Measurements from ENCODE around the gene PDE7B.

Gene PDE7B

DNA sequence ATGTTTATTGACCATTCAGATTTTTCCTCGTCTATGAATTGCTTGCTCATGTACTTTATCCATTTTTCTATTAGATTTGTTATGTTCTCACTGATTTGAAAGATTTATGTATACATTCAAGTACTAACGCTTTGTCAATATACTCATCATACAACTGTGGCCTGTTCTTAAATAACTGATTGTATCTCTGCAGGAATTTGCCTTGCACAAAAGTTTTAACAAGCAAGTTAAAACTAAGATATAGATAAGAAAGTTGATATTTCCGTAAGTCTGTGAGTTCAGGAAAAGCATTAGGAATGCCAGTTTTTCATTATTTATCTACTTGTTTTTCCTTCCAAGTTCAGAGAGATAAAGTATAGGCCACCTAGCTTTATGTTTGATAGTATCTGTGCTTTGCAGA lies 95.2 kb downstream of the PDE7B start:
- ATAC-seq = no peak
- H3K27ac Mint-ChIP-seq = no peak overlapping the region
- no peaks in the 10 kb centered on the region for H3K9me3 Mint-ChIP-seq
- H3K4me1 Mint-ChIP-seq = no peaks in the 10 kb centered on the region
- no peaks in the 10 kb centered on the region for H3K36me3 Mint-ChIP-seq (ENCODE audit: low read depth)
- H3K27me3 Mint-ChIP-seq = no peaks in the 10 kb centered on the region
- DNase-seq = no peak
- H3K4me3 Mint-ChIP-seq = no peak overlapping the region

DNA sequence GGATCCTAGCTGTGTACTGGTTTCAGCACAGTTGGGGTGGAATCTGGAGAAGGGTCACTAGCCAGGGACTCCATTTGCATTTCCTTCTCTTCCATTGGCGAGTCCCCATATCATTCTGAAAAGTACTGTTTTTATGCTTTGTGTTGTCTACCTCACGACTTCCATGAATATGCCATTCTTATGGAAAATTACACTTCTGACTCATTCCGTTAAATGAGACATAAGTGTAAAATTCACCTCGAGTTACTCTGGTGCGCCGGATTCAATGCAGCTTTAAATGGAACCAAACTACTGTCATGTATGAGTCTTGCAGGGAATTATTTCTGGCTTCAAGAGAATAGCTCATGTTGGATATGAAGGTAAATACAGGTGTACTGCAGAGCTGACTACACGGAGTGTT lies 99.2 kb downstream of the PDE7B start:
- no peak for ATAC-seq
- Mint-ChIP-seq H3K4me1 (no peaks in the 10 kb centered on the region), H3K27me3 (no peaks in the 10 kb centered on the region), H3K27ac (no peak overlapping the region), H3K4me3 (no peak overlapping the region), H3K36me3 (ENCODE audit: low read depth) (no peaks in the 10 kb centered on the region), H3K9me3 (no peaks in the 10 kb centered on the region)
- no peak for DNase-seq

DNA sequence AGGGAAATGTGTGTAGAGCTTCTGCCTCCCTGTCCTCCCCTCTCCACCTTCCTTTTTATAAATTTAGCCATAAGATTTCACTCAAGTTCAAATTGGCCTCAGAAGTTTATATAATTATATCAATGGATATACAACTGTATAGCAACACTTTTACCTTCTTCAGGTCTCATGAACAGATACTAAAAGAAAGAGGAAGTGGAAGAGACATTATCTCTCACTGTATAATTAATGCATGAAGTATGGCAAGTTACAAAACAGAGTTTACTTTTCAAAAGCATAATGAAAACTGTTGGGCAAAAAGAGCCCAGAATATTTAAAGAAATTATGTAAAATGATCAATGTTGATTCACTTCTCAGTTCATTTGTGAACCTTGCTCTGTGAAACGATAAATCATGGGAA lies 99.7 kb downstream of the PDE7B start:
- ATAC-seq (no peak), DNase-seq (no peak)
- Mint-ChIP-seq H3K27me3 (no peaks in the 10 kb centered on the region), H3K4me1 (no peaks in the 10 kb centered on the region), H3K9me3 (no peaks in the 10 kb centered on the region), H3K36me3 (ENCODE audit: low read depth) (no peaks in the 10 kb centered on the region), H3K27ac (no peak overlapping the region), H3K4me3 (no peak overlapping the region)

DNA sequence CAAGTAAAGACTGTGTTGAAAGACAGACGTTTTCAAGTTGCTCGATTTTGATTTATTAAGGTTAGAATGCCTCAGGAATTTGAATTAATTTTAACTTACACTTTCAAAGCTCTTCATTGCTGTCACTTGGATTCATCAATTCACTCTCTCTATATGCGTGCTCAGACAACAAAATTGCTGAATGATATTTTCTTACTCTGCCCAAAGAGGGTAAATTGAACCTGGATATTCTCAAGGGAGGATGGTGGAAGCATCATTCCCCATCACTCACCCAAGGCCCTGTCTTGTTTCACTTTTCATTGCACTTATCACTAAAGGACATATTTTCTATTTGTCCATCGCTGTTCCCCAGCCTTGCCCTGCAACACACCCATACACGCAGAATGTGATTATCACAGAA lies 102.3 kb downstream of the PDE7B start:
- H3K4me1 Mint-ChIP-seq = no peaks in the 10 kb centered on the region
- no peak overlapping the region for H3K27ac Mint-ChIP-seq
- no peaks in the 10 kb centered on the region for H3K36me3 Mint-ChIP-seq (ENCODE audit: low read depth)
- DNase-seq (no peak), ATAC-seq (no peak)
- H3K9me3 Mint-ChIP-seq = no peaks in the 10 kb centered on the region
- no peak overlapping the region for H3K4me3 Mint-ChIP-seq
- H3K27me3 Mint-ChIP-seq = no peaks in the 10 kb centered on the region

DNA sequence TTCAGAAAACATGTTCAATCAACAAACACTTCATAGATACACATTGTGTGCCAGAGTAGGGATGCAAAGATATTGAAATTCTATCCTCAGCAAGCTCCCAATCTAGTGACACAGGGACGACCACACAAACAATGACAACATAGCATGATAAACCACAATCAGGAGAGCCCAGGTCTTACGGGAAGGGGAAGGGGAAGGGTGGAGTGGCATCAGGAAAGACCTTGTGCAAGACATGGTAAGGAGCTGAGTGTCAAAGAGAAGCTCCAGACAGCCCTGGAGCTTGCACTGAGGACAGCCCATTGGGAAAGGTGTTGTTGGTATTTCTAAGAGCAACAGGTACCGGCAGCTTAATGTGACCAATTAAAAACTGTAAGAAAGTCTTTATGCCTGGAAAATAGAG lies 103.6 kb downstream of the PDE7B start:
- H3K27ac Mint-ChIP-seq = no peak overlapping the region
- no peak overlapping the region for H3K4me3 Mint-ChIP-seq
- no peak for ATAC-seq
- H3K9me3 Mint-ChIP-seq = no peaks in the 10 kb centered on the region
- H3K27me3 Mint-ChIP-seq = no peaks in the 10 kb centered on the region
- H3K4me1 Mint-ChIP-seq = no peaks in the 10 kb centered on the region
- H3K36me3 Mint-ChIP-seq (ENCODE audit: low read depth) = no peaks in the 10 kb centered on the region
- no peak for DNase-seq

DNA sequence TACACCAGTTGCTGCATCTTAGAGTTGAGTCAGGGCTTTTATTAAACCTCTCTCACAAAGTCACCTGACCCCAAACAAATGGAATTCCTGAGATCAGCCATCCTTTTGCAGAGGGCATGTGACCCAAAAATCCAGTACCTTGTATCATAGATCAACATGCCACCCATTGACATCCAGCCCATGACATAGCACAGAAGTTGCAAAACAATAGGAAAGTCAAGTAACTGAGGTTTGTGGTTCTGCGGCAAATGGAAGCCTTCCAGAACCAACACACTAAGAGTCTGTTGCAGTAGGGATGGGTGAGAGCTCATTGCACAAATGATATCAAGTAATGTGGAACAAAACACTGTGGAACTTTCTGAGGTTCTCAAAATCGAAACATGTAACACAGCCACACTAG lies 111.2 kb downstream of the PDE7B start:
- ATAC-seq = no peak
- H3K27ac Mint-ChIP-seq = no peak overlapping the region
- peaks cover 14% of the 10 kb centered on the region for H3K9me3 Mint-ChIP-seq
- H3K27me3 Mint-ChIP-seq = no peaks in the 10 kb centered on the region
- H3K4me3 Mint-ChIP-seq = no peak overlapping the region
- H3K4me1 Mint-ChIP-seq = no peaks in the 10 kb centered on the region
- peaks cover 4% of the 10 kb centered on the region for H3K36me3 Mint-ChIP-seq (ENCODE audit: low read depth)
- no peak for DNase-seq

DNA sequence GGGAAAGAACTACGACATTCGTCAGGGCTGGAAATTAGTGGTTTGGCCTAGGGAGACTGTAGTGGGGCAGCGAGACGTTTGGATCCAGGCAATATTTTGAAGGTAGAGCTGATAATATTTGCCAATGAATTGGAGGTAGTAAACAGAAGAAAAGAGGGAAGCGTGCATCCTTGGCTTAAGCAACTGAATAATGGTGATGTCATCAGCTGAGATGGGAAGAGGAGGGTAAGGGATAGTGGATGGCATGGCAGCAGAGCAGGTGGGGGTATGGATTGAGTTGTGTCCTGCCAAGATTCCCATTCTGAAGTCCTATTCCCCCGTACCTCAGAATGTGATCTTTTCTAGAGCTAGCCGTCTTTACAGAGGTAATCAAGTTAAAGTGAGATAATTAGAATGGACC lies 119.2 kb downstream of the PDE7B start:
- no peak overlapping the region for H3K27ac Mint-ChIP-seq
- H3K4me3 Mint-ChIP-seq = no peak overlapping the region

DNA sequence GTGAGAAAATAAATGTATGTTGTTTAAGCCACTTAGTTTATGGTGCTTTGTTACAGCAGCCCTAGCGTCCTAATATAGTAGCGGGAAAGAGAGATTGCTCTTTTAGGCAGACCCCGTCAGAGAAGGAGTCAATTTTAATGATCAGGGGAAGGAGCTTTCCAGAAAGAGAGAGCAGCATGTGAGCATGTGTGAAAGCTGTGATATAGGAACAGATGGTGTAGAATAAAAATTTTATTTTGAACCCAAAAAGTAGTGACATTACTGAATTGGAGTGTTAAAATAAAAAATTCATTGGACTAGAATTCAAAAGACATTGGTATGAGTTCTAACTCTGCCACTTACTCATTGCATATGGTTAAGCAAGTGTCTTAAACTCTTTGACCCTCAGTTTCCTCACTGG lies 119.8 kb downstream of the PDE7B start:
- DNase-seq = no peak
- Mint-ChIP-seq H3K4me1 (no peaks in the 10 kb centered on the region), H3K36me3 (ENCODE audit: low read depth) (no peaks in the 10 kb centered on the region), H3K27me3 (no peaks in the 10 kb centered on the region), H3K4me3 (no peak overlapping the region), H3K9me3 (peaks cover 5% of the 10 kb centered on the region), H3K27ac (no peak overlapping the region)
- no peak for ATAC-seq

More for the DNA sequence above, 119.2 kb downstream of the PDE7B start:
- H3K4me1 Mint-ChIP-seq = no peaks in the 10 kb centered on the region
- DNase-seq = no peak
- H3K9me3 Mint-ChIP-seq = peaks cover 6% of the 10 kb centered on the region
- no peaks in the 10 kb centered on the region for H3K36me3 Mint-ChIP-seq (ENCODE audit: low read depth)
- ATAC-seq = no peak
- no peaks in the 10 kb centered on the region for H3K27me3 Mint-ChIP-seq

DNA sequence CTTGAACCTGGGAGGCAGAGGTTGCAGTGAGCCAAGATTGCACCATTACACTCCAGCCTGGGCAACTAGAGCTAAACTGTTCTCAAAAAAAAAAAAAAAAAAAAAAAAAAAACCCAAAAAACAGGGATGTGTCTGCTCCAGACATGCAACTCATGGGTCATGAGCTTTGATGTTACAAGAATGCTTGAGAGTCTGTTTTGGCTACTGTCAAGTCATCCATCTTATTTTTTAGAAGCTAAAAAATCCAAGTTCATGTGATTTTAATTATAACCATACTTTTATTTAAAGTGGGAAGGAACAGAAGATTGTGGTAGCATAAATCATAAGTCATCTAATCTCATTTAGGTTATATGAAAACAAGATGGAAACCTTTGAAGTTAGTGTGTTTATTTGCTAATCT lies 120.6 kb downstream of the PDE7B start:
- Mint-ChIP-seq H3K4me3 (no peak overlapping the region), H3K36me3 (ENCODE audit: low read depth) (no peaks in the 10 kb centered on the region), H3K4me1 (no peaks in the 10 kb centered on the region), H3K9me3 (peaks cover 5% of the 10 kb centered on the region), H3K27me3 (no peaks in the 10 kb centered on the region), H3K27ac (no peak overlapping the region)
- DNase-seq = no peak
- ATAC-seq = no peak

DNA sequence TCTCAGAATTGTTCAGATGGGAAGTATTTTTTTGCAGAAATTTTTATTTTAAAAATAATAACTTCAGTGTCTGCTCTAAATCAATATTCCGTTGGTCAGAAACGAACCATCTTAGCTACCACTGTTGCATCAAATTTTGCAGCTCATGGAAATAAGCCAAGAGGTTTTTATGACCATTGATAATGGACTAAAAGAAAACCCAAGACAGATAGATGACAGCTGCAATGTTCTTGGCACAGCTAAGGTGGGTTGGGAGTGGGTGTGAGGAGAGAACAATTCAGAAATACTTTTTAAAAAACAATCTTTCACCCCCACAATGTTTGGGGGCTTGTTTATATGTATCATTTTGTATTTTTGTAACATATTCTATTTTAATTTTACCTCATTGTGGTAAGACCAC lies 121.1 kb downstream of the PDE7B start:
- no peak for ATAC-seq

DNA sequence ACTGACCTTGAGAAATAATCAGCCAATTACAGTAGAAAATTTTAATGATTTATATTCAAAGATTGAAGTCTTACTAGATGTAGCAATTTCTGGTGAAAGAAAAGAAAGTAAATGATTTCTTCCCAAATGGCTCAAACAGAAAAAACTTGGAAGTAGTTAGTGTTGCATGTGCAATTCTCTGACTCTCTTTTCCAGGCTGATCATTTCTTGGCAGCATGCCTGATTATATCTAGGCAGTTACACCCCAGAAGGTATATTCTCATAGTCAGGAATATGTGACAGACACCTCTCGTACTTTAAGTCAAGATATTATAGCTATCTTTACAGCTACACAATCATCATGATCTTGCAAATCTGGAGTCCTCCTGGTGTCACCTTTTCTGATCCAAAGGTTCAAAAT lies 122.9 kb downstream of the PDE7B start:
- Mint-ChIP-seq H3K9me3 (peaks cover 5% of the 10 kb centered on the region), H3K36me3 (ENCODE audit: low read depth) (no peaks in the 10 kb centered on the region), H3K27ac (no peak overlapping the region), H3K4me1 (no peaks in the 10 kb centered on the region), H3K27me3 (no peaks in the 10 kb centered on the region), H3K4me3 (no peak overlapping the region)
- DNase-seq (no peak), ATAC-seq (no peak)

More for the DNA sequence above, 121.1 kb downstream of the PDE7B start:
- no peak for DNase-seq
- H3K27ac Mint-ChIP-seq = no peak overlapping the region
- H3K27me3 Mint-ChIP-seq = no peaks in the 10 kb centered on the region
- no peak overlapping the region for H3K4me3 Mint-ChIP-seq
- H3K36me3 Mint-ChIP-seq (ENCODE audit: low read depth) = no peaks in the 10 kb centered on the region
- no peaks in the 10 kb centered on the region for H3K4me1 Mint-ChIP-seq
- H3K9me3 Mint-ChIP-seq = peaks cover 5% of the 10 kb centered on the region

DNA sequence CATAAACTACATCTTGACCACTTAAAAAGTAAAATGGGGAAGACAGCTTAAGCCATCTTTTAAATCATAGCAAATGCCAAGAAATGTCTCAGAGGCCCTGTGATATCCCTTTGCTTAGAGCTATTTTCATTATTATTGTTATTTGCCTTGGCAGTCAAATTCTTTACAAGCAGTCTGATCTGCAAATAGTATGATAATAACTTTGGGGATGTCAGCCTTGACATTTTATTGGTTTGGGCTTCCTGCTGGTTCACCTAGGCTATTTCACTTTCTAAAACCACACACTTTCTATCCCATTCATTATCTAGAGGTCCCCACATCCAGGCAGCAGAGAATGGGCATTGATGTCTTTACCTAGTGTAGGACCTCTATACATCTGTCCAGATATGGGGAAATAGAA lies 125.1 kb downstream of the PDE7B start:
- Mint-ChIP-seq H3K27ac (no peak overlapping the region), H3K36me3 (ENCODE audit: low read depth) (no peaks in the 10 kb centered on the region), H3K4me1 (no peaks in the 10 kb centered on the region), H3K9me3 (peaks cover 7% of the 10 kb centered on the region), H3K4me3 (no peak overlapping the region), H3K27me3 (no peaks in the 10 kb centered on the region)
- ATAC-seq (no peak), DNase-seq (no peak)

DNA sequence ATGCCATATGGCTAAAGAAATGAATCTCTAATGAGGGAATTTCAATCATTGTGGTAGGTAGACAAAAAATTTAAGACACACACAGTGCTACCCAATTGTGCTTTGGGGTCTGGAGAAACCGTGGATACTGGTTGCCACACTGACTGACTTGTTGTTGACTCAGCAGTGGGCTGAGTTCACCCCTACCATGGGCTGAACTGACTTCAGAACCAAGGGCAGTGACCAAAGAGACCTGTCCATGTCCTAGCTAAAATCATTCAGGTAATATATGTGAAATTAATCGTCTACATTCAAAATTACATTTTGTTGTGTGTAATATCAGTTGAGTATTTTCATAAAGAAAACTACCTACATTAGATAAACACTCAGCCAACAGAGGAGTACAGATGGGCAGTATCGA lies 131.6 kb downstream of the PDE7B start:
- ATAC-seq (no peak), DNase-seq (no peak)
- Mint-ChIP-seq H3K4me3 (no peak overlapping the region), H3K4me1 (no peaks in the 10 kb centered on the region), H3K36me3 (ENCODE audit: low read depth) (no peaks in the 10 kb centered on the region), H3K27ac (no peak overlapping the region), H3K9me3 (peaks cover 3% of the 10 kb centered on the region), H3K27me3 (peaks cover 2% of the 10 kb centered on the region)

DNA sequence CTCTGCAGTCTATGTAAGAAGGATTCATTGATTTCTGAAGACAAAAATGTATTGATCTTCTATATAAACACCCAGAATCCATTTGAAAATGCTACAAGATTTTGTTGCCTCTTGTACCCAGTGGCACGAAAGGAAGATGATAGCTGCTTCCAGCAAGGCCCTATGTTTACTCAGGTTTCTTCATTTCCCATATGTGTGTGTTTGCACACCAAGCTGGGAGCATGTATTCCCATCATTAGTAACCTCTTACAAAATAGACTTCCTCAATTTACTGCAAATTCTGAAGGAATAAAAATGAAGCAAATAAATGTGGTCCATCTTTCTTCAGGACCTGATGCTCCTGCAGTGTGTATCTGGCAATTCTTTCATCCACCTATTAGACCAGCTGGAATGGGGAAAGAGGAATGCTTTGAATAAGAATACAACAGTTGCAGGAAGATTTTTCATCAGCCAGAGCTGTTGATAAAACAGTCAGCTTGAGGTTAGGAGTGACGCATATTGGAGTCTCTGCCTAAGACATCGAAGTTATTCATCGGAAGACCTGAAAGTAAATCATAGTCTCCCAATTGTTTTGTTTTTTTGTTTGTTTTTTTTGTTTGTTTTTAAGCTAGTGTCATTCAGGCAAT lies 132.3 kb downstream of the PDE7B start:
- DNase-seq (no peak), ATAC-seq (no peak)
- no peak overlapping the region for H3K4me3 Mint-ChIP-seq
- H3K36me3 Mint-ChIP-seq (ENCODE audit: low read depth) = no peaks in the 10 kb centered on the region
- H3K27me3 Mint-ChIP-seq = peaks cover 2% of the 10 kb centered on the region
- peaks cover 3% of the 10 kb centered on the region for H3K9me3 Mint-ChIP-seq
- H3K27ac Mint-ChIP-seq = no peak overlapping the region
- no peaks in the 10 kb centered on the region for H3K4me1 Mint-ChIP-seq

DNA sequence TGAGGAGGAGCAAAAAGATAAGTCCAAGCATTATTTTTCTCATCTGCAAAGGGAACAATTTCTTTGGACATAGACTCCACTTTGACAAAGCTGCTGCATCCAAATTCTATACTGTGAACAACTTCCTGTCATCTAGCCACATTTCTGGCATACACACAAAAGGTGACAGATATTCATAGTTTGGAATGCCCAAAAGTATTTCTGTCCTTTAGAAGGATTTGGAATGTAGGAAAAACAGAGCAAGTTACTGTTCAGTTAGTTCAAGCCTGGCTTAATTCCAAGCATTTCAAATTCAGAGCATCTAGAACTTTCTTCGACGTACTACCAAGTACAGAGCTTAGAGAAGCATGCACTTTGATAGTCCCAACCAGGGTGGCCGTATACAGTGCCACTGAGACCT lies 134.0 kb downstream of the PDE7B start:
- Mint-ChIP-seq H3K9me3 (peaks cover 3% of the 10 kb centered on the region), H3K4me1 (no peaks in the 10 kb centered on the region), H3K4me3 (no peak overlapping the region), H3K27me3 (peaks cover 2% of the 10 kb centered on the region), H3K27ac (no peak overlapping the region), H3K36me3 (ENCODE audit: low read depth) (no peaks in the 10 kb centered on the region)
- no peak for DNase-seq
- ATAC-seq = no peak

DNA sequence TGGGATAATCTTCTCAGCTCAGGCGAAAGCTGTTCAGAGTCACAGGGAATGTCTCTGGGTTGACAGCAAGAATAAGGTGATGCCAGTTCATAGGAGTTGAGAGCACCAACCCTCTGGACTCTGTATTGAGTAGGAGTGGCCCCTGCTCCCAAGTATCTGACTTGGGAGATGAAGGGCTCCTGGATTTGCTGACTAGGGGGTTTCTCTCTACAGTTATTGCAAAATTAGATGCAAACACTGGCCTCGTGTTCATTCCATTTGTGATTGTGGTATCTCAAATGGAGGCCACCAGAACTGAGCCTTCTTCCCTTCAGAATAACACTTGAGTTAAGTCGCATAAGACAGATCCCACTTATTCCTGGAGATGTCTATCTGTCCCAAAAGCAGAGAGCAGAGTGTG lies 135.7 kb downstream of the PDE7B start:
- no peak overlapping the region for H3K4me3 Mint-ChIP-seq
- ATAC-seq (no peak), DNase-seq (no peak)
- H3K4me1 Mint-ChIP-seq = no peaks in the 10 kb centered on the region
- peaks cover 2% of the 10 kb centered on the region for H3K27me3 Mint-ChIP-seq
- H3K36me3 Mint-ChIP-seq (ENCODE audit: low read depth) = no peaks in the 10 kb centered on the region
- no peak overlapping the region for H3K27ac Mint-ChIP-seq
- no peaks in the 10 kb centered on the region for H3K9me3 Mint-ChIP-seq
